Measurements from ENCODE around the gene PLEKHH2.

Gene PLEKHH2

GRCh38 chr2:43604674-43605073 is 32.4 kb upstream of the PLEKHH2 start:
- DNase-seq = no peak
- H3K4me1 ChIP-seq (ENCODE audit: control extremely low read depth in 1 of 4, control insufficient read depth in 4 of 4, insufficient read depth in 4 of 4, low read length in 3 of 4) = no peaks in the 10 kb centered on the region
- H3K27me3 ChIP-seq (replicated peaks in 2 of 5; ENCODE audit: control insufficient read depth in 4 of 5, insufficient read depth in 5 of 5, low read length in 4 of 5) = no peaks in the 10 kb centered on the region
- H3K4me3 ChIP-seq (ENCODE audit: control insufficient read depth in 1 of 7, extremely low read depth in 1 of 7, insufficient read depth in 4 of 7, low read depth in 2 of 7, low read length in 6 of 7) = no peak overlapping the region
- ChIA-PET POLR2A (no interaction called here), CTCF (interaction anchor here (0.8 to 3.0 kb wide), 3 partner anchors 8 to 12 kb away, joined by 3 to 18 read pairs (median 4); partner anchors contain the start of gene THADA)
- no peak overlapping the region for H3K27ac ChIP-seq (ENCODE audit: insufficient read depth in 1 of 2, low read depth in 1 of 2, low read length in 2 of 2, poor library complexity in 1 of 2, severe bottlenecking in 2 of 2)
- no peaks in the 10 kb centered on the region for H3K36me3 ChIP-seq (ENCODE audit: control insufficient read depth in 4 of 4, insufficient read depth in 4 of 4, low read length in 3 of 4)
- WGBS (ENCODE audit: insufficient coverage) = 80% methylated on average over 1 of the region's 4 CpGs
- no peaks in the 10 kb centered on the region for H3K9me3 ChIP-seq (ENCODE audit: control extremely low read depth in 1 of 5, control insufficient read depth in 4 of 5, insufficient read depth in 2 of 5, low read depth in 1 of 5, low read length in 4 of 5)

- WGBS (ENCODE audit: insufficient coverage) = 38% methylated on average over 1 of the region's 2 CpGs
- Histone ChIP-seq H3K27ac (ENCODE audit: insufficient read depth in 1 of 2, low read depth in 1 of 2, low read length in 2 of 2, poor library complexity in 1 of 2, severe bottlenecking in 2 of 2) (no peak overlapping the region), H3K36me3 (ENCODE audit: control insufficient read depth in 4 of 4, insufficient read depth in 4 of 4, low read length in 3 of 4) (no peaks in the 10 kb centered on the region), H3K27me3 (replicated peaks in 2 of 5; ENCODE audit: control insufficient read depth in 4 of 5, insufficient read depth in 5 of 5, low read length in 4 of 5) (no peaks in the 10 kb centered on the region), H3K9me3 (ENCODE audit: control extremely low read depth in 1 of 5, control insufficient read depth in 4 of 5, insufficient read depth in 2 of 5, low read depth in 1 of 5, low read length in 4 of 5) (no peaks in the 10 kb centered on the region), H3K4me3 (ENCODE audit: control insufficient read depth in 1 of 7, extremely low read depth in 1 of 7, insufficient read depth in 4 of 7, low read depth in 2 of 7, low read length in 6 of 7) (no peak overlapping the region), H3K4me1 (ENCODE audit: control extremely low read depth in 1 of 4, control insufficient read depth in 4 of 4, insufficient read depth in 4 of 4, low read length in 3 of 4) (no peaks in the 10 kb centered on the region)
- POLR2A ChIA-PET = interaction anchor here (0.7 kb wide), 1 partner anchor 9 kb away, joined by 3 read pairs; the partner anchor contains the start of gene THADA
- CTCF ChIA-PET = interaction anchor here (0.8 to 3.0 kb wide), 5 partner anchors 8 to 657 kb away, joined by 3 to 18 read pairs (median 4); partner anchors contain the start of gene THADA
- peak; percentile 30 to 65 (median 60) for DNase-seq
Measured at GRCh38 chr2:43605079-43605655, 31.9 kb upstream of the PLEKHH2 start.

- CTCF ChIA-PET = interaction anchor here (1.0 to 3.0 kb wide), 5 partner anchors 9 to 658 kb away, joined by 3 to 18 read pairs (median 4); partner anchors contain the start of gene THADA
- no peaks in the 10 kb centered on the region for H3K36me3 ChIP-seq (ENCODE audit: control insufficient read depth in 4 of 4, insufficient read depth in 4 of 4, low read length in 3 of 4)
- H3K4me3 ChIP-seq (ENCODE audit: control insufficient read depth in 1 of 7, extremely low read depth in 1 of 7, insufficient read depth in 4 of 7, low read depth in 2 of 7, low read length in 6 of 7) = no peak overlapping the region
- no peaks in the 10 kb centered on the region for H3K4me1 ChIP-seq (ENCODE audit: control extremely low read depth in 1 of 4, control insufficient read depth in 4 of 4, insufficient read depth in 4 of 4, low read length in 3 of 4)
- H3K27me3 ChIP-seq (replicated peaks in 2 of 5; ENCODE audit: control insufficient read depth in 4 of 5, insufficient read depth in 5 of 5, low read length in 4 of 5) = no peaks in the 10 kb centered on the region
- DNase-seq = no peak
- POLR2A ChIA-PET = no interaction called here
- 98% methylated on average over 3 of the region's 5 CpGs for WGBS (ENCODE audit: insufficient coverage)
- no peak overlapping the region for H3K27ac ChIP-seq (ENCODE audit: insufficient read depth in 1 of 2, low read depth in 1 of 2, low read length in 2 of 2, poor library complexity in 1 of 2, severe bottlenecking in 2 of 2)
- no peaks in the 10 kb centered on the region for H3K9me3 ChIP-seq (ENCODE audit: control extremely low read depth in 1 of 5, control insufficient read depth in 4 of 5, insufficient read depth in 2 of 5, low read depth in 1 of 5, low read length in 4 of 5)
Measured at GRCh38 chr2:43605851-43606250, 31.2 kb upstream of the PLEKHH2 start.

GRCh38 chr2:43609290-43609918 is 27.7 kb upstream of the PLEKHH2 start:
- CTCF ChIA-PET = interaction anchor here (1.0 to 3.4 kb wide), 6 partner anchors 12 to 796 kb away, joined by 3 to 35 read pairs (median 4); partner anchors contain the start of gene THADA
- peak; percentile 45 to 68 (median 58) for DNase-seq
- H3K27me3 ChIP-seq (replicated peaks in 2 of 5; ENCODE audit: control insufficient read depth in 4 of 5, insufficient read depth in 5 of 5, low read length in 4 of 5) = no peaks in the 10 kb centered on the region
- POLR2A ChIA-PET = no interaction called here
- no peaks in the 10 kb centered on the region for H3K36me3 ChIP-seq (ENCODE audit: control insufficient read depth in 4 of 4, insufficient read depth in 4 of 4, low read length in 3 of 4)
- H3K27ac ChIP-seq (ENCODE audit: insufficient read depth in 1 of 2, low read depth in 1 of 2, low read length in 2 of 2, poor library complexity in 1 of 2, severe bottlenecking in 2 of 2) = no peak overlapping the region
- H3K4me1 ChIP-seq (ENCODE audit: control extremely low read depth in 1 of 4, control insufficient read depth in 4 of 4, insufficient read depth in 4 of 4, low read length in 3 of 4) = no peaks in the 10 kb centered on the region
- no peaks in the 10 kb centered on the region for H3K9me3 ChIP-seq (ENCODE audit: control extremely low read depth in 1 of 5, control insufficient read depth in 4 of 5, insufficient read depth in 2 of 5, low read depth in 1 of 5, low read length in 4 of 5)
- WGBS (ENCODE audit: insufficient coverage) = 92% methylated on average over 2 of the region's 6 CpGs
- no peak overlapping the region for H3K4me3 ChIP-seq (ENCODE audit: control insufficient read depth in 1 of 7, extremely low read depth in 1 of 7, insufficient read depth in 4 of 7, low read depth in 2 of 7, low read length in 6 of 7)

GRCh38 chr2:43610361-43610760 is 26.7 kb upstream of the PLEKHH2 start:
- Histone ChIP-seq H3K4me1 (ENCODE audit: control extremely low read depth in 1 of 4, control insufficient read depth in 4 of 4, insufficient read depth in 4 of 4, low read length in 3 of 4) (no peaks in the 10 kb centered on the region), H3K27me3 (replicated peaks in 2 of 5; ENCODE audit: control insufficient read depth in 4 of 5, insufficient read depth in 5 of 5, low read length in 4 of 5) (no peaks in the 10 kb centered on the region), H3K4me3 (ENCODE audit: control insufficient read depth in 1 of 7, extremely low read depth in 1 of 7, insufficient read depth in 4 of 7, low read depth in 2 of 7, low read length in 6 of 7) (no peak overlapping the region), H3K9me3 (ENCODE audit: control extremely low read depth in 1 of 5, control insufficient read depth in 4 of 5, insufficient read depth in 2 of 5, low read depth in 1 of 5, low read length in 4 of 5) (no peaks in the 10 kb centered on the region), H3K36me3 (ENCODE audit: control insufficient read depth in 4 of 4, insufficient read depth in 4 of 4, low read length in 3 of 4) (no peaks in the 10 kb centered on the region), H3K27ac (ENCODE audit: insufficient read depth in 1 of 2, low read depth in 1 of 2, low read length in 2 of 2, poor library complexity in 1 of 2, severe bottlenecking in 2 of 2) (no peak overlapping the region)
- POLR2A ChIA-PET = interaction anchor here (0.8 kb wide), 1 partner anchor 733 kb away, joined by 3 read pairs; no protein-coding TSS in a partner anchor
- no peak for DNase-seq
- WGBS (ENCODE audit: insufficient coverage) = 95% methylated on average over 4 of the region's 4 CpGs
- CTCF ChIA-PET = interaction anchor here (1.2 to 3.4 kb wide), 3 partner anchors 13 to 752 kb away, joined by 4 to 35 read pairs (median 5); partner anchors contain the start of gene THADA

GRCh38 chr2:43611987-43612894 is 24.8 kb upstream of the PLEKHH2 start:
- POLR2A ChIA-PET = no interaction called here

More at GRCh38 chr2:43611987-43612894, 24.8 kb upstream of the PLEKHH2 start:
- Histone ChIP-seq H3K4me3 (ENCODE audit: control insufficient read depth in 1 of 7, extremely low read depth in 1 of 7, insufficient read depth in 4 of 7, low read depth in 2 of 7, low read length in 6 of 7) (no peak overlapping the region), H3K9me3 (ENCODE audit: control extremely low read depth in 1 of 5, control insufficient read depth in 4 of 5, insufficient read depth in 2 of 5, low read depth in 1 of 5, low read length in 4 of 5) (no peaks in the 10 kb centered on the region), H3K4me1 (ENCODE audit: control extremely low read depth in 1 of 4, control insufficient read depth in 4 of 4, insufficient read depth in 4 of 4, low read length in 3 of 4) (no peaks in the 10 kb centered on the region), H3K27me3 (replicated peaks in 2 of 5; ENCODE audit: control insufficient read depth in 4 of 5, insufficient read depth in 5 of 5, low read length in 4 of 5) (no peaks in the 10 kb centered on the region), H3K36me3 (ENCODE audit: control insufficient read depth in 4 of 4, insufficient read depth in 4 of 4, low read length in 3 of 4) (no peaks in the 10 kb centered on the region), H3K27ac (ENCODE audit: insufficient read depth in 1 of 2, low read depth in 1 of 2, low read length in 2 of 2, poor library complexity in 1 of 2, severe bottlenecking in 2 of 2) (no peak overlapping the region)
- CTCF ChIA-PET = interaction anchor here (1.0 to 2.6 kb wide), 3 partner anchors 11 to 793 kb away, joined by 4 to 9 read pairs (median 5); no protein-coding TSS in a partner anchor
- peak; percentile 75 to 86 (median 81) for DNase-seq
- WGBS (ENCODE audit: insufficient coverage) = 95% methylated on average over 4 of the region's 14 CpGs
